ENCODE data around the gene NRP1.

GRCh38 chr10:33286157-33286934 lies 48.1 kb downstream of the NRP1 start:
- TF ChIP-seq CTCF (IDR thresholded peaks at IDR 0.05 in 4 of 5, conservative IDR thresholded peaks at IDR 0.05 in 1 of 5) (no peak), POLR2A (IDR thresholded peaks at IDR 0.05) (no peak)
